CD14-positive monocyte (primary cell): ENCODE measurements around the gene SPINT1. TPM values are rescaled to one million over a fixed set of nuclear protein-coding genes. Genes with fewer than 3 reads are reported as not detected.

ENCODE experiments used
- DNase-seq, 3 donors: peaks; one replicate each; pipeline ENCODE4 v3.0.0-alpha.2; 2011 to 2022
- H2AFZ ChIP-seq: 2 replicates; pipeline ENCODE4 v1.6.0; 2012; ENCODE audit warnings: mild to moderate bottlenecking, low read depth, low read length, inconsistent platforms; ENCODE audit not compliant: insufficient read depth, poor library complexity, severe bottlenecking
- H3K27ac ChIP-seq, 2 donors: 1 replicate in 1 of 2; 2 replicates in 1 of 2; pipeline ENCODE4 v1.5.1; 2012 to 2013; ENCODE audit warnings: low read length in 2 of 2, control low read depth in 1 of 2, inconsistent platforms in 1 of 2, low read depth in 1 of 2, mild to moderate bottlenecking in 1 of 2
- H3K27me3 ChIP-seq, 2 donors: one replicate each; pipeline versions ENCODE4 v1.6.0 to v1.6.1; 2011 to 2013; ENCODE audit warnings: low read length in 2 of 2; ENCODE audit not compliant: control insufficient read depth in 2 of 2, insufficient read depth in 2 of 2
- H3K36me3 ChIP-seq, 2 donors: replicated peaks in 1 of 2; 1 replicate in 1 of 2; 2 replicates in 1 of 2; pipeline versions ENCODE4 v1.5.1 to v1.6.1; 2012 to 2013; ENCODE audit warnings: low read length in 2 of 2, control low read depth in 1 of 2, inconsistent platforms in 1 of 2, mild to moderate bottlenecking in 1 of 2; ENCODE audit not compliant: insufficient read depth in 2 of 2, control insufficient read depth in 1 of 2
- H3K4me1 ChIP-seq, 2 donors: 1 replicate in 1 of 2; 2 replicates in 1 of 2; pipeline versions ENCODE4 v1.5.1 to v1.6.1; 2012 to 2013; ENCODE audit warnings: low read length in 2 of 2, control low read depth in 1 of 2, inconsistent platforms in 1 of 2, mild to moderate bottlenecking in 1 of 2, moderate library complexity in 1 of 2; ENCODE audit not compliant: insufficient read depth in 2 of 2, control insufficient read depth in 1 of 2
- H3K4me2 ChIP-seq: replicated peaks from 2 replicates; pipeline ENCODE3; 2012; ENCODE audit warnings: low read length, moderate library complexity, mild to moderate bottlenecking; ENCODE audit not compliant: poor library complexity, severe bottlenecking; ENCODE audit errors: extremely low read depth
- H3K4me3 ChIP-seq, 3 experiments: fragments of 200-600 bp in 1 of 3; sonication (generic) in 1 of 3; replicated peaks in 1 of 3; 1 replicate in 2 of 3; 2 replicates in 1 of 3; pipeline ENCODE4 v1.5.1; 2011 to 2013; ENCODE audit warnings: low read length in 3 of 3, mild to moderate bottlenecking in 3 of 3, control low read depth in 2 of 3, low read depth in 2 of 3, inconsistent platforms in 1 of 3, moderate library complexity in 1 of 3
- H3K79me2 ChIP-seq: 2 replicates; pipeline ENCODE4 v1.6.0; 2012; ENCODE audit warnings: mild to moderate bottlenecking, control low read depth, inconsistent platforms, low read length, moderate library complexity; ENCODE audit not compliant: insufficient read depth
- H3K9ac ChIP-seq: 2 replicates; pipeline ENCODE4 v1.6.0; 2017; ENCODE audit warnings: low read length, mild to moderate bottlenecking; ENCODE audit not compliant: insufficient read depth, poor library complexity, severe bottlenecking
- H3K9me3 ChIP-seq, 2 donors: replicated peaks in 1 of 2; 1 replicate in 1 of 2; 2 replicates in 1 of 2; pipeline versions ENCODE4 v1.5.1 to v1.6.1; 2012 to 2013; ENCODE audit warnings: low read length in 2 of 2, control low read depth in 1 of 2; ENCODE audit not compliant: control insufficient read depth in 1 of 2, insufficient read depth in 1 of 2
- H4K20me1 ChIP-seq: 2 replicates; pipeline ENCODE4 v1.6.0; 2012; ENCODE audit warnings: mild to moderate bottlenecking, low read length, control low read depth, moderate library complexity; ENCODE audit not compliant: insufficient read depth
- H3K27ac Mint-ChIP-seq, 7 donors: one replicate each; pipeline ENCODE4 v1.8.0; 2020; ENCODE audit warnings: mild to moderate bottlenecking in 7 of 7, mixed read lengths in 7 of 7, moderate library complexity in 6 of 7, inconsistent platforms in 2 of 7
- H3K27me3 Mint-ChIP-seq, 3 donors: one replicate each; pipeline ENCODE4 v1.8.0; 2021 to 2022; ENCODE audit warnings: low read depth in 3 of 3, mild to moderate bottlenecking in 3 of 3, mixed read lengths in 3 of 3, moderate library complexity in 3 of 3, inconsistent platforms in 1 of 3
- H3K36me3 Mint-ChIP-seq, 2 donors: one replicate each; pipeline ENCODE4 v1.8.0; 2020; ENCODE audit warnings: mixed read lengths in 2 of 2, inconsistent platforms in 1 of 2, mild to moderate bottlenecking in 1 of 2
- H3K4me1 Mint-ChIP-seq: one replicate; pipeline ENCODE4 v1.8.0; 2020; ENCODE audit warnings: mild to moderate bottlenecking, mixed read lengths
- H3K4me3 Mint-ChIP-seq, 2 donors: one replicate each; pipeline ENCODE4 v1.8.0; 2020; ENCODE audit warnings: mild to moderate bottlenecking in 2 of 2, mixed read lengths in 2 of 2, moderate library complexity in 1 of 2
- H3K9me3 Mint-ChIP-seq, 7 donors: one replicate each; pipeline ENCODE4 v1.8.0; 2020 to 2022; ENCODE audit warnings: mixed read lengths in 7 of 7, mild to moderate bottlenecking in 6 of 7, moderate library complexity in 6 of 7, inconsistent platforms in 2 of 7
- WGBS: methylation state at CpG from one replicate; pipeline ENCODE4 v1.1.5; 2013; ENCODE audit warnings: missing lambda C conversion rate; ENCODE audit not compliant: insufficient coverage; 5-methylcytosine and 5-hydroxymethylcytosine counted together
- intact Hi-C, 2 donors: fragments of 100-400 bp; cut with micrococcal nuclease; formaldehyde crosslinking; loops; one replicate each; pipeline versions ENCODE4 v1.15.0 to v1.15.1; 2023
- polyA plus RNA-seq, 3 donors: library from polyadenylated mRNA; depleted of rRNA in 1 of 3; unstranded in 2 of 3; stranded (reverse) in 1 of 3; fragments of 300-500 nt in 2 of 3; fragments of >200 nt in 1 of 3; fragmentation: Illumina TruSeq in 2 of 3; gene quantifications; 1 replicate in 2 of 3; 2 replicates in 1 of 3; pipeline ENCODE4 v1.2.3, GENCODE V29; 2012 to 2021
- small RNA-seq: library from RNA; depleted of rRNA; stranded (forward); fragments of <200 nt; gene quantifications from one replicate; pipeline ENCODE3, GENCODE V24; 2012; ENCODE audit warnings: low read depth; ENCODE audit not compliant: insufficient read length
- TF ChIP-seq, protein P1 (sequence below): fragments of 200-600 bp; IDR thresholded peaks from one replicate; pipeline ENCODE4 v1.8.0; 2022; ENCODE audit warnings: antibody characterized with exemption, mild to moderate bottlenecking

Gene SPINT1
- polyA plus RNA-seq, 3 donors, result 17.1 to 46.5 (median 21.5) TPM

GRCh38 chr15:40906991-40907802, 63.3 kb downstream of the SPINT1 start:
- peaks cover 0 to 6% (median 0%) of the 10 kb centered on the region in 3 donors for H3K27me3 Mint-ChIP-seq
- intact Hi-C loops, result loop anchor here (5.0 to 10.0 kb wide), 5 partner anchors 35 to 278 kb away; partner anchors contain the start of gene RMDN3 (in 1 of the 2)
- Histone ChIP-seq H2AFZ (peak overlapping the region; percentile 63), H3K27ac (peak overlapping the region; percentile 56 to 57), H4K20me1 (peaks cover 34% of the 10 kb centered on the region), H3K4me3 (peak overlapping the region; percentile 47 to 76 (median 48)), H3K27me3 (no peaks in the 10 kb centered on the region), H3K79me2 (peaks cover 16% of the 10 kb centered on the region), H3K9me3 (no peaks in the 10 kb centered on the region), H3K4me1 (peaks cover 78 to 88% of the 10 kb centered on the region in 2 donors), H3K36me3 (no peaks in the 10 kb centered on the region), H3K9ac (peak overlapping the region; percentile 55), H3K4me2 (peak overlapping the region; percentile 80)
- H3K36me3 Mint-ChIP-seq, result peaks cover 10 to 25% of the 10 kb centered on the region in 2 donors
- no peaks in the 10 kb centered on the region for H3K9me3 Mint-ChIP-seq
- H3K4me3 Mint-ChIP-seq, result peak overlapping the region; percentile 67 to 84
- TF ChIP-seq, protein P1, sequence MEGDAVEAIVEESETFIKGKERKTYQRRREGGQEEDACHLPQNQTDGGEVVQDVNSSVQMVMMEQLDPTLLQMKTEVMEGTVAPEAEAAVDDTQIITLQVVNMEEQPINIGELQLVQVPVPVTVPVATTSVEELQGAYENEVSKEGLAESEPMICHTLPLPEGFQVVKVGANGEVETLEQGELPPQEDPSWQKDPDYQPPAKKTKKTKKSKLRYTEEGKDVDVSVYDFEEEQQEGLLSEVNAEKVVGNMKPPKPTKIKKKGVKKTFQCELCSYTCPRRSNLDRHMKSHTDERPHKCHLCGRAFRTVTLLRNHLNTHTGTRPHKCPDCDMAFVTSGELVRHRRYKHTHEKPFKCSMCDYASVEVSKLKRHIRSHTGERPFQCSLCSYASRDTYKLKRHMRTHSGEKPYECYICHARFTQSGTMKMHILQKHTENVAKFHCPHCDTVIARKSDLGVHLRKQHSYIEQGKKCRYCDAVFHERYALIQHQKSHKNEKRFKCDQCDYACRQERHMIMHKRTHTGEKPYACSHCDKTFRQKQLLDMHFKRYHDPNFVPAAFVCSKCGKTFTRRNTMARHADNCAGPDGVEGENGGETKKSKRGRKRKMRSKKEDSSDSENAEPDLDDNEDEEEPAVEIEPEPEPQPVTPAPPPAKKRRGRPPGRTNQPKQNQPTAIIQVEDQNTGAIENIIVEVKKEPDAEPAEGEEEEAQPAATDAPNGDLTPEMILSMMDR, result no peak
- peak; percentile 28 to 77 (median 44) for DNase-seq
- H3K4me1 Mint-ChIP-seq, result peaks cover 86% of the 10 kb centered on the region
- 10% methylated on average over 14 of the region's 22 CpGs for WGBS
- H3K27ac Mint-ChIP-seq, result peak overlapping the region in 4 of 7 donors; percentile 30 to 56 (median 48)

Small RNA genes lying within 50 kb of the gene (small RNA-seq; reads per million reads assigned to genes)
- not detected for gene AC025166.1

Other genes with a start within 250 kb of the SPINT1 start
- gene KNL1, start 249.8 kb upstream of the SPINT1 start, polyA plus RNA-seq, result under 1 TPM; 0.13 to 0.38 (median 0.16) TPM
- gene RAD51, start 148.9 kb upstream of the SPINT1 start, polyA plus RNA-seq, result under 1 TPM in 2 of 3 donors, not detected in 1; 0.28 to 0.61 TPM
- 10 to 100 TPM in 2 of 3 donors, 1 to 10 TPM in 1; 9.8 to 13.5 (median 13.2) TPM for gene RMDN3, start 88.8 kb upstream of the SPINT1 start, polyA plus RNA-seq
- 10 to 100 TPM; 19.1 to 46.7 (median 45.9) TPM for gene GCHFR, start 80.0 kb upstream of the SPINT1 start, polyA plus RNA-seq
- under 1 TPM in 2 of 3 donors, not detected in 1; 0.23 to 0.25 TPM for gene C15orf62, start 74.1 kb upstream of the SPINT1 start, polyA plus RNA-seq
- gene ZFYVE19, start 37.0 kb upstream of the SPINT1 start, polyA plus RNA-seq, result 10 to 100 TPM in 2 of 3 donors, 1 to 10 TPM in 1; 8.2 to 62.9 (median 10.3) TPM
- 10 to 100 TPM; 15.7 to 31.6 (median 21.5) TPM for gene DNAJC17, start 36.6 kb upstream of the SPINT1 start, polyA plus RNA-seq
- gene PPP1R14D, start 15.3 kb upstream of the SPINT1 start, polyA plus RNA-seq, result not detected
- gene RHOV, start 30.2 kb downstream of the SPINT1 start, polyA plus RNA-seq, result under 1 TPM in 1 of 3 donors, not detected in 2; 0.08 TPM
- gene VPS18, start 50.4 kb downstream of the SPINT1 start, polyA plus RNA-seq, result 10 to 100 TPM; 12.1 to 22.8 (median 21.8) TPM
- under 1 TPM in 1 of 3 donors, not detected in 2; 0.07 TPM for gene DLL4, start 85.3 kb downstream of the SPINT1 start, polyA plus RNA-seq
- under 1 TPM in 1 of 3 donors, not detected in 2; 0.15 TPM for gene CHAC1, start 109.4 kb downstream of the SPINT1 start, polyA plus RNA-seq